NT2/D1 (cell line): Measurements from ENCODE around the gene C2orf42.

Experiments
- YY1 ChIP-seq: IDR thresholded peaks from 2 replicates; pipeline ENCODE4 v1.6.1; 2011; ENCODE audit not compliant: insufficient read length, insufficient read depth
- ZNF274 ChIP-seq: IDR thresholded peaks from 2 replicates; pipeline ENCODE4 v1.6.1; 2011; ENCODE audit warnings: mild to moderate bottlenecking, low read depth, low read length

DNA sequence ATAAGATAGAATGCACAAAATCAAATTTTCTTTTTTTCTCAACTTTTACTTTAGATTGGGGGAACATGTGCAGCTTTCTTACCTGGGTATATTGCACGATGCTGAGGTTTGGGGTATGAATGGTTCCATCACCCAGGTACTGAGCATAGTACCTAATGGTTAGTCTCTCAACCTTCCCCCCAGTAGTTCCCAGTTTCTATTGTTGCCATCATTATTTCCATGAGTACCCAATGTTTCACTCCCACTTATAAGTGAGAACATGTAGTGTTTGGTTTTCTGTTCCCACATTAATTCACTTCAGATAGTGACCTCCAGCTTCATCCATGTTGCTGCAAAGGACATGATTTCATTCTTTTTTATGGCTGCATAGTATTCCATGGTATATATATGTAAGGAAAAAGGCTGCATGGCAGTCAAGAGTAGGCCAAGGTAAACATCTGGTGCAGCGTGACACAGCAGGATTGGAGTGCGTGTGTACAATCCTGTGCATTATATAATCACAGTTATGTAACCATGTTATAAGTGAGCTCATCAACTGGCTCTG, 10.5 kb upstream of the C2orf42 start:
- no peak for TF ChIP-seq YY1
- no peak for TF ChIP-seq ZNF274
